ENCODE measurements around the gene LRRC30. TPM values are rescaled to one million over a fixed set of nuclear protein-coding genes. Genes with fewer than 3 reads are reported as not detected.

LRRC30 gene
- total and polyA plus RNA-seq, 5 donors from 2014 or later = not detected

DNA sequence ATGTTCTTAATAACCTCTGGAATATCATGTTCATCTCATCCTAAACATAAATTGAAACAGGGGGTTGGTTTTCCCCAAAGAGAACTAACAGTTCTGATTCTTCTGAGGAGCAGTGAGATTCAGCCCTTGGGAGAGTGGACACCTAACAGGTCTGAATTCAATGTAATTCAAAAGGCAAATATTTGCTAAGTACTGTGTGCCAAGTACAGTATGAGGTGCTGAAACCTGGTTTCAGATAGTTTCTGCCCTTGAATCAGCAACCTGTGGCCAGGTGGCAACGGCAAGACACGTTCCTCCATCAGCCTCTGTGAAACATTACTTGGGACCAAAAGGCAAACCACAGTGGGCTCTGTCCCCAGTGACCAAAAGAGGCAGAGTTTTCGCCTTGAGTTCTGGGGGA, 1.3 kb downstream of the LRRC30 start:
- peaks cover 0 to 9% (median 0%) of the 10 kb centered on the region in 7 donors for H3K9me3 Mint-ChIP-seq
- no peaks in the 10 kb centered on the region for H3K27me3 Mint-ChIP-seq

DNA sequence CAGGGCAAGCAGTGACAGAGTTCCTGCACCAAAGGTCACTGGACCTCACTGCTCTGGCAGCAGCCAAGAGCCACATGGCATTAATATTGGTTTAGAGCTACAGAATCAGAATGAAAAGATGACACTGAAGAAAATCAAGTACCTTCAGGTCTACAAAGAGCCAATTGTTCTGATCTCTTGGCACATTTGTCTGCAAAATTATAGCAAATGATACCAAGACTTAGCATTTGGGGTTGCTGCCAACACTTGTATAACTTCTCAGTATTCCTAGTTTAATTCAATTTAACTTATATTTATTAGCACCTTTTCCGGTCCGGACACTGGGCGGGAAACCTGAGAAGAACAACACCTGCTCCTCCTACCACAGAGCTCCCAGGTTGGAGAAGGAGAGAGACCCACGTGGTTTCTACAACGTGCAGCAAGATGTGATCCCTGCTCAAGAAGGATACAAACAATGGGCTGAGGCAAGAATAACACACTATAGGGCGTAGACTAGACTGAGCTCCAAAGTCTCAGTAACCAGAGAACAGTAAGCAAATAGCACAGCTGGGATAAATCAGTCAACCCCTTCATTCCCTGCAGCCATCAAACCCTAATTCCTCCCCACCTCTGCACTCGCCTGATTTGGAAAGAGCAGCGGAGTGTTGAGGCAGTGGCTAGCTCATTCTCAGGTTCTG, 2.4 kb downstream of the LRRC30 start:
- no peaks in the 10 kb centered on the region for H3K36me3 Mint-ChIP-seq
- Histone ChIP-seq H3K27ac (ENCODE audit: insufficient read depth, low read length, poor library complexity, severe bottlenecking) (no peak overlapping the region), H3K9me3 (ENCODE audit: control insufficient read depth in 2 of 2, low read length in 2 of 2) (no peaks in the 10 kb centered on the region), H3K4me1 (ENCODE audit: control insufficient read depth, insufficient read depth, low read length, poor library complexity, severe bottlenecking) (no peaks in the 10 kb centered on the region), H3K36me3 (ENCODE audit: control insufficient read depth, insufficient read depth, low read length) (no peaks in the 10 kb centered on the region), H3K4me3 (ENCODE audit: low read depth, low read length) (no peak overlapping the region), H3K27me3 (ENCODE audit: control insufficient read depth, insufficient read depth, low read length) (no peaks in the 10 kb centered on the region)
- ATAC-seq (ENCODE audit: low read depth in 2 of 2) = no peak
- H3K27ac Mint-ChIP-seq = no peak overlapping the region
- no peak for DNase-seq
- H3K27me3 Mint-ChIP-seq = no peaks in the 10 kb centered on the region
- H3K4me3 Mint-ChIP-seq = no peak overlapping the region
- peaks cover 0 to 9% (median 0%) of the 10 kb centered on the region in 7 donors for H3K9me3 Mint-ChIP-seq
- H3K4me1 Mint-ChIP-seq = no peaks in the 10 kb centered on the region

More for the DNA sequence above, 1.3 kb downstream of the LRRC30 start:
- Histone ChIP-seq H3K27me3 (ENCODE audit: control insufficient read depth, insufficient read depth, low read length) (no peaks in the 10 kb centered on the region), H3K9me3 (ENCODE audit: control insufficient read depth in 2 of 2, low read length in 2 of 2) (no peaks in the 10 kb centered on the region), H3K36me3 (ENCODE audit: control insufficient read depth, insufficient read depth, low read length) (no peaks in the 10 kb centered on the region), H3K4me3 (ENCODE audit: low read depth, low read length) (no peak overlapping the region), H3K27ac (ENCODE audit: insufficient read depth, low read length, poor library complexity, severe bottlenecking) (no peak overlapping the region), H3K4me1 (ENCODE audit: control insufficient read depth, insufficient read depth, low read length, poor library complexity, severe bottlenecking) (no peaks in the 10 kb centered on the region)
- Mint-ChIP-seq H3K27ac (no peak overlapping the region), H3K4me1 (no peaks in the 10 kb centered on the region), H3K36me3 (no peaks in the 10 kb centered on the region), H3K4me3 (no peak overlapping the region)
- DNase-seq = no peak
- no peak for ATAC-seq (ENCODE audit: low read depth in 2 of 2)

DNA sequence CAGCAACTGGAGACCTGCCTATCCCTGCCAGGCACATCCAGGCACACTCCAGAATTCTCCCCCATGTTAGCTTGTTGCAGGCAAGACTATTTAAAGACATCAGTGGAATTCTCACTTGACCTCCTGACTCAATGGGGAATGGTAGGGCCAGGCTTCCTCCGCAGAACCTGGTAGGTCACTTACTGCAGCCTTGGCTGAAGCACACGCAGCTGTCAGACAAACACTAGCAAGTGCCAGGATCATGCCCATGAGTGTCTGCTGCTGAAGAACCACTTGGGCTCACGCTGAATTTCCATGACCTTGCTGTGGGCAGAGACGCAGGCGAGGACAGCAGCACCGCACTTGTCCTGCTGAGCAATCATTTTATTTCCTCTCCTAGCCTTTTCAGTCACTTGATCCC, 3.2 kb downstream of the LRRC30 start:
- Histone ChIP-seq H3K27ac (ENCODE audit: insufficient read depth, low read length, poor library complexity, severe bottlenecking) (no peak overlapping the region), H3K36me3 (ENCODE audit: control insufficient read depth, insufficient read depth, low read length) (no peaks in the 10 kb centered on the region), H3K4me3 (ENCODE audit: low read depth, low read length) (no peak overlapping the region), H3K27me3 (ENCODE audit: control insufficient read depth, insufficient read depth, low read length) (no peaks in the 10 kb centered on the region), H3K9me3 (ENCODE audit: control insufficient read depth in 2 of 2, low read length in 2 of 2) (no peaks in the 10 kb centered on the region), H3K4me1 (ENCODE audit: control insufficient read depth, insufficient read depth, low read length, poor library complexity, severe bottlenecking) (no peaks in the 10 kb centered on the region)
- no peak for DNase-seq
- Mint-ChIP-seq H3K27me3 (no peaks in the 10 kb centered on the region), H3K4me3 (no peak overlapping the region), H3K36me3 (no peaks in the 10 kb centered on the region), H3K9me3 (peaks cover 0 to 9% (median 0%) of the 10 kb centered on the region in 7 donors), H3K4me1 (no peaks in the 10 kb centered on the region), H3K27ac (no peak overlapping the region)
- no peak for ATAC-seq (ENCODE audit: low read depth in 2 of 2)

- ATAC-seq (ENCODE audit: low read depth in 2 of 2) = no peak
- H3K4me3 Mint-ChIP-seq = no peak overlapping the region
Observed at GRCh38 chr18:7234956-7235355, 4.1 kb downstream of the LRRC30 start.

DNA sequence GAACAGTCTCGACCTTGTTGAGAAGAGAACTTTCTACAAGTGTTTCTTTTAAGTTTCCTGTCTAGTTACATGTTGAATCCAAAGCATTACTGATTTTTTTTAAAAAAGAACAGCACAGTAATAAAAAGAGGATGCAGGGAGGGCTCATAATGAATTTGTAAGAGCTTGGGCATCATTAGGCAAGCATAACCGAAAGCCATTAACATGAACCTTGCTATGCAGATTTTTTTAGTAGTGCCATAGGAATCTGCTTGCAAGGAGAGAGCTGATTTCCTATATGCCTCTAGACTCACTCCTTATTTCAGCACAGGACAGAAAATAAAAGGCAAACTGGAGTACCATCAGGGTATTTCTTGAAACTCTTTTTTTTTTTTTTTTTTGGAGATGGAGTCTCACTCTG, 5.2 kb downstream of the LRRC30 start:
- no peak overlapping the region for H3K27ac Mint-ChIP-seq
- ATAC-seq (ENCODE audit: low read depth in 2 of 2) (no peak), DNase-seq (no peak)
- peaks cover 0 to 9% (median 0%) of the 10 kb centered on the region in 7 donors for H3K9me3 Mint-ChIP-seq
- no peaks in the 10 kb centered on the region for H3K27me3 Mint-ChIP-seq
- H3K36me3 Mint-ChIP-seq = no peaks in the 10 kb centered on the region
- H3K27ac ChIP-seq (ENCODE audit: insufficient read depth, low read length, poor library complexity, severe bottlenecking) = no peak overlapping the region
- no peaks in the 10 kb centered on the region for H3K4me1 Mint-ChIP-seq
- H3K27me3 ChIP-seq (ENCODE audit: control insufficient read depth, insufficient read depth, low read length) = no peaks in the 10 kb centered on the region
- H3K9me3 ChIP-seq (ENCODE audit: control insufficient read depth in 2 of 2, low read length in 2 of 2) = no peaks in the 10 kb centered on the region
- no peaks in the 10 kb centered on the region for H3K36me3 ChIP-seq (ENCODE audit: control insufficient read depth, insufficient read depth, low read length)
- H3K4me3 Mint-ChIP-seq = no peak overlapping the region
- H3K4me1 ChIP-seq (ENCODE audit: control insufficient read depth, insufficient read depth, low read length, poor library complexity, severe bottlenecking) = no peaks in the 10 kb centered on the region
- H3K4me3 ChIP-seq (ENCODE audit: low read depth, low read length) = no peak overlapping the region

More at GRCh38 chr18:7234956-7235355, 4.1 kb downstream of the LRRC30 start:
- H3K27ac Mint-ChIP-seq = no peak overlapping the region
- no peaks in the 10 kb centered on the region for H3K4me1 Mint-ChIP-seq
- no peak for DNase-seq
- H3K9me3 Mint-ChIP-seq = peaks cover 0 to 9% (median 0%) of the 10 kb centered on the region in 7 donors
- Histone ChIP-seq H3K27me3 (ENCODE audit: control insufficient read depth, insufficient read depth, low read length) (no peaks in the 10 kb centered on the region), H3K4me1 (ENCODE audit: control insufficient read depth, insufficient read depth, low read length, poor library complexity, severe bottlenecking) (no peaks in the 10 kb centered on the region), H3K4me3 (ENCODE audit: low read depth, low read length) (no peak overlapping the region), H3K36me3 (ENCODE audit: control insufficient read depth, insufficient read depth, low read length) (no peaks in the 10 kb centered on the region), H3K27ac (ENCODE audit: insufficient read depth, low read length, poor library complexity, severe bottlenecking) (no peak overlapping the region), H3K9me3 (ENCODE audit: control insufficient read depth in 2 of 2, low read length in 2 of 2) (no peaks in the 10 kb centered on the region)
- no peaks in the 10 kb centered on the region for H3K36me3 Mint-ChIP-seq
- H3K27me3 Mint-ChIP-seq = no peaks in the 10 kb centered on the region

DNA sequence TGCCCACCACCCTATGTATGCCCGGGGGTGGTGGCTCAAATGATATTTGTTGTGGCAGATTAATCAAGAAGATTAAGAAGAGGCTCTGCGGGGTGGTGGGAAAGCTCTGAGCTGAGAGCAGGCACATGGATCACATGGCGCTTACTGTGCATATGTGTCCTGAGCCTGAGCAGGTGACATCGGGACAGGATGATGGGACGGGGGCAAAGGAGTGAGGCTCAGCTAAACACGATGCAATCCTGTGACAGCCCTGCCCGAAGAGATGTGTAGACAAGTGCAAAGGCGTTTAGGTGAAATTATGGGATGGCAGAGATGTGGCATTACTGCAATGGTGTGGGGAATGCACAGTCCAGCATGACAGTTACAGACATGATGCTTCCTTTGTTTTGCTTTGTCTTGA, 6.0 kb downstream of the LRRC30 start:
- Histone ChIP-seq H3K27ac (ENCODE audit: insufficient read depth, low read length, poor library complexity, severe bottlenecking) (no peak overlapping the region), H3K9me3 (ENCODE audit: control insufficient read depth in 2 of 2, low read length in 2 of 2) (no peaks in the 10 kb centered on the region), H3K27me3 (ENCODE audit: control insufficient read depth, insufficient read depth, low read length) (no peaks in the 10 kb centered on the region), H3K36me3 (ENCODE audit: control insufficient read depth, insufficient read depth, low read length) (no peaks in the 10 kb centered on the region), H3K4me1 (ENCODE audit: control insufficient read depth, insufficient read depth, low read length, poor library complexity, severe bottlenecking) (no peaks in the 10 kb centered on the region), H3K4me3 (ENCODE audit: low read depth, low read length) (no peak overlapping the region)
- ATAC-seq (ENCODE audit: low read depth in 2 of 2) = no peak
- Mint-ChIP-seq H3K9me3 (peaks cover 0 to 9% (median 0%) of the 10 kb centered on the region in 7 donors), H3K4me1 (no peaks in the 10 kb centered on the region), H3K4me3 (no peak overlapping the region), H3K27ac (no peak overlapping the region), H3K27me3 (no peaks in the 10 kb centered on the region), H3K36me3 (no peaks in the 10 kb centered on the region)
- no peak for DNase-seq

GRCh38 chr18:7237673-7238272, 6.9 kb downstream of the LRRC30 start:
- Histone ChIP-seq H3K4me1 (ENCODE audit: control insufficient read depth, insufficient read depth, low read length, poor library complexity, severe bottlenecking) (no peaks in the 10 kb centered on the region), H3K4me3 (ENCODE audit: low read depth, low read length) (no peak overlapping the region), H3K9me3 (ENCODE audit: control insufficient read depth in 2 of 2, low read length in 2 of 2) (no peaks in the 10 kb centered on the region), H3K27ac (ENCODE audit: insufficient read depth, low read length, poor library complexity, severe bottlenecking) (no peak overlapping the region), H3K27me3 (ENCODE audit: control insufficient read depth, insufficient read depth, low read length) (no peaks in the 10 kb centered on the region), H3K36me3 (ENCODE audit: control insufficient read depth, insufficient read depth, low read length) (no peaks in the 10 kb centered on the region)
- Mint-ChIP-seq H3K27ac (no peak overlapping the region), H3K27me3 (no peaks in the 10 kb centered on the region), H3K36me3 (no peaks in the 10 kb centered on the region), H3K4me1 (no peaks in the 10 kb centered on the region), H3K4me3 (no peak overlapping the region), H3K9me3 (peaks cover 0 to 9% (median 2%) of the 10 kb centered on the region in 7 donors)
- ATAC-seq (ENCODE audit: low read depth in 2 of 2) (no peak), DNase-seq (no peak)

DNA sequence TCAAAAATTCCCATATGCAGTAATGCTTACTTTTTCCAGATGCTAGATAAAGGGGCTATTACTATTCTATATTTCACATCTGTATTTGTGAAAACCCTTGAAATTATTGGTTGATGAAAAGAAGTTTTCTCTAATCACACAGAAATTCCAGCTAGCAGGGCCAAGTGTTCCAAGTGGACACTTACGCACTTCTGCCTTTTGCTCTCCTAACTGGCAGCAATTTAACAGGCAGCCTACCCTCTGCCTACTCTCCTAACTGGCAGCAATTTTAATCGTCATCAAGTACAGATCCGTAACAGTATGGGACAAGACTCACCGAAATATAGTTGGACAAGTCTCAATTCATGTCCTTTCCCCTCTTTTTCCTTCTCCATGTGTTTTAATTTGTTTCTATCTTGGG, 12.0 kb downstream of the LRRC30 start:
- H3K36me3 ChIP-seq (ENCODE audit: control insufficient read depth, insufficient read depth, low read length) = no peaks in the 10 kb centered on the region
- H3K27me3 ChIP-seq (ENCODE audit: control insufficient read depth, insufficient read depth, low read length) = no peaks in the 10 kb centered on the region
- H3K27ac ChIP-seq (ENCODE audit: insufficient read depth, low read length, poor library complexity, severe bottlenecking) = no peak overlapping the region
- ATAC-seq (ENCODE audit: low read depth in 2 of 2) = no peak
- no peaks in the 10 kb centered on the region for H3K36me3 Mint-ChIP-seq
- no peaks in the 10 kb centered on the region for H3K4me1 ChIP-seq (ENCODE audit: control insufficient read depth, insufficient read depth, low read length, poor library complexity, severe bottlenecking)
- no peak overlapping the region for H3K4me3 Mint-ChIP-seq
- no peaks in the 10 kb centered on the region for H3K4me1 Mint-ChIP-seq
- no peak overlapping the region for H3K27ac Mint-ChIP-seq
- H3K27me3 Mint-ChIP-seq = no peaks in the 10 kb centered on the region
- DNase-seq = no peak
- no peak overlapping the region for H3K4me3 ChIP-seq (ENCODE audit: low read depth, low read length)
- peaks cover 0 to 16% (median 4%) of the 10 kb centered on the region in 7 donors for H3K9me3 Mint-ChIP-seq
- H3K9me3 ChIP-seq (ENCODE audit: control insufficient read depth in 2 of 2, low read length in 2 of 2) = no peaks in the 10 kb centered on the region
